AG04449 (cell line): ENCODE measurements around the gene ADRA1B.
A peak's percentile ranks its signal among the peaks of the same experiment; 100 is the strongest.

Experiments used
- CTCF ChIA-PET: fragments of 350-600 bp; formaldehyde crosslinking; extraction: SDS; loops from one replicate; lab custom pipeline; 2021; ENCODE audit warnings: antibody characterized with exemption; lab: Yijun Ruan, JAX
- POLR2A ChIA-PET: fragments of 400-600, 350-600 bp; formaldehyde crosslinking; extraction: SDS; loops from one replicate; lab custom pipeline; 2020; ENCODE audit warnings: antibody characterized with exemption, inconsistent platforms; lab: Yijun Ruan, JAX
- DNase-seq: peaks from one replicate; pipeline ENCODE4 v3.0.0-alpha.2; 2010; ENCODE audit warnings: low read depth, low spot score
- H3K4me3 ChIP-seq: 2 replicates; pipeline ENCODE4 v1.5.1; 2011; ENCODE audit warnings: low read depth, mild to moderate bottlenecking, control low read depth, low read length
- CTCF ChIP-seq: IDR thresholded peaks from one replicate; pipeline ENCODE4 v1.5.1; 2011; ENCODE audit warnings: mild to moderate bottlenecking, moderate library complexity, low read length, control low read depth, inconsistent platforms; ENCODE audit not compliant: insufficient read depth; ENCODE audit errors: missing control alignments

ADRA1B gene

GRCh38 chr5:159897786-159898393, 18.4 kb upstream of the ADRA1B start:
- no peak for TF ChIP-seq CTCF
- CTCF ChIA-PET = no interaction called here
- POLR2A ChIA-PET = no interaction called here
- DNase-seq = no peak
- H3K4me3 ChIP-seq = no peak overlapping the region

GRCh38 chr5:159899067-159900049, 16.9 kb upstream of the ADRA1B start:
- no peak for TF ChIP-seq CTCF
- DNase-seq = peak; percentile 65
- ChIA-PET CTCF (interaction anchor here (0.9 kb wide), 1 partner anchor 12 kb away, joined by 3 read pairs; no protein-coding TSS in a partner anchor), POLR2A (no interaction called here)
- no peak overlapping the region for H3K4me3 ChIP-seq

- DNase-seq = no peak
- H3K4me3 ChIP-seq = no peak overlapping the region
- POLR2A ChIA-PET = no interaction called here
- TF ChIP-seq CTCF = no peak
- CTCF ChIA-PET = interaction anchor here (1.3 kb wide), 1 partner anchor 145 kb away, joined by 3 read pairs; no protein-coding TSS in a partner anchor
These were observed 15.0 kb upstream of the ADRA1B start for GRCh38 chr5:159901308-159901707.

GRCh38 chr5:159901772-159902171, 14.5 kb upstream of the ADRA1B start:
- DNase-seq = no peak
- H3K4me3 ChIP-seq = no peak overlapping the region
- ChIA-PET POLR2A (no interaction called here), CTCF (interaction anchor here (1.3 kb wide), 1 partner anchor 145 kb away, joined by 3 read pairs; no protein-coding TSS in a partner anchor)
- TF ChIP-seq CTCF = no peak

- no peak overlapping the region for H3K4me3 ChIP-seq
- no peak for TF ChIP-seq CTCF
- CTCF ChIA-PET = interaction anchor here (0.9 to 1.3 kb wide), 2 partner anchors 10 to 14 kb away, joined by 3 read pairs; partner anchors contain the start of gene ADRA1B
- POLR2A ChIA-PET = no interaction called here
- no peak for DNase-seq
These were observed 13.7 kb upstream of the ADRA1B start for GRCh38 chr5:159902444-159903121.
